Prostate gland (tissue), 2 donors: ENCODE data around the gene UST. TPM values are rescaled to one million over a fixed set of nuclear protein-coding genes. Genes with fewer than 3 reads are reported as not detected.

Experiments used
- DNase-seq: peaks from one replicate; pipeline ENCODE4 v3.0.0-alpha.2; 2019; ENCODE audit warnings: low spot score
- H3K27ac ChIP-seq, 2 donors: fragments of 200-600 bp; sonication (generic); 2 replicates each; pipeline ENCODE4 v1.5.1; 2017 to 2019
- H3K27me3 ChIP-seq: fragments of 200-600 bp; sonication (generic); replicated peaks from 2 replicates; pipeline ENCODE4 v1.5.1; 2019; ENCODE audit not compliant: insufficient read depth
- H3K36me3 ChIP-seq, 2 donors: fragments of 200-600 bp; sonication (generic); 1 replicate in 1 of 2; 2 replicates in 1 of 2; pipeline versions ENCODE4 v1.5.1 to v1.8.1; 2017 to 2019
- H3K4me1 ChIP-seq: fragments of 200-600 bp; sonication (generic); replicated peaks from 2 replicates; pipeline ENCODE4 v1.5.1; 2019
- H3K4me3 ChIP-seq, 2 donors: fragments of 200-600 bp; sonication (generic); 2 replicates each; pipeline ENCODE4 v1.5.1; 2017 to 2019
- H3K9me3 ChIP-seq: fragments of 200-600 bp; sonication (generic); 2 replicates; pipeline ENCODE4 v1.5.1; 2017
- POLR2A ChIP-seq: fragments of 450-650 bp; IDR thresholded peaks from one replicate; pipeline ENCODE4 v1.6.1; 2016; ENCODE audit warnings: antibody characterized with exemption, mild to moderate bottlenecking
- POLR2AphosphoS5 ChIP-seq: sonication (generic); formaldehyde crosslinking; IDR thresholded peaks from one replicate; pipeline ENCODE4 v1.6.1; 2017; ENCODE audit warnings: antibody characterized with exemption
- WGBS: methylation state at CpG from one replicate; pipeline ENCODE4 v1.1.5; 2018; 5-methylcytosine and 5-hydroxymethylcytosine counted together
- intact Hi-C: fragments of 100-400 bp; cut with DNase I; formaldehyde crosslinking; loops from one replicate; pipeline ENCODE4 v1.14.2; 2022
- total RNA-seq, 2 donors: library from RNA; depleted of rRNA; stranded (reverse); fragments of >200 nt; gene quantifications; one replicate each; pipeline ENCODE4 v1.1.0, GENCODE V29; 2016
- TF ChIP-seq, protein P1 (sequence below), 4 experiments: fragments of 200-600 bp in 2 of 4; fragments of 450-650 bp in 2 of 4; sonication (generic) in 2 of 4; IDR thresholded peaks; 1 replicate in 3 of 4; 2 replicates in 1 of 4; pipeline ENCODE4 v1.5.1; 2016 to 2019; ENCODE audit warnings: antibody characterized with exemption in 4 of 4, mild to moderate bottlenecking in 2 of 4, moderate library complexity in 2 of 4

The UST gene
- total RNA-seq, 2 donors from 2014 or later = 6.6 to 12.9 TPM

DNA sequence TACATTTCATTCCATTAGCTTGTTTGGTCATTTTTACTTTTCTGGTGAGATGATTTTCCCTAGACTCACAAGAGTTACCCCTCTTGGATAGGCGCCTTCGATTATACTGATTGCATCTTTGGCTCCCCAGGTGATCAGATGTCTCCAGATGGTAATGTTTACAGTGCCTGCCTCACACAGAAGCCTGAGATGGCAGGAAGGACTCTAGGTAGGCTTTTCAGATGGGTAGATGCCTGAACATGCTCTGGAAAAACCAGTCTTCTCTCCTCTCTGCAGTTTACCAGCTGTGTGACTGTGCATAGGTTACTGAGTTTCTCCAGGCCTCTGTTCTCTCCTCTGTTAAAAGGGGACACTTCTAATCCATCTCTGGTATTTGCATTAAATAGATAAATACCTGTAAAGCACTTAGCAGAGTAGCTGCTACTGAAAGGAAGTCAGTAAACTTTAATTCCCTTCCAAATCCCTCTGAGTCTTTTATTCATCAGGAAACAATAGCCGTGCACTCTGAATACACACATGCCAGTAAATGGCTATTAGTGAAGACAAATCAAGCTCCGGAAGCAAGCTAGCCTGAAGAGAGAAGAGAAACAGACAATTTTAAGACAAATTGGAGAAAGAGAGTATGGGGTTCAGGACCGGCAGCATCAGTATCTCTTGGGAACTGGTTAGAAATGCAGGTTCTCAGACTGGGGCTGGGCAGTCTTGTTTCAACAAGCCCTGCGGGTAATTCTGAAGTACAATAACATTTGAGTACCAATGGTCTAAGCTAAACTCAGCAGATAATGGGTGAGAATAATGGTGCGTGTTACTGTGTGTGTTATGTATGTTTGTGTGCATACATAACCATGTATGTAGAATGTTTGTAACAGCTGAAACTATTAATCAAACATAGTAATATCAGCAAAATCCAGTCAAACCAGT is 139.4 kb downstream of the UST start:
- intact Hi-C loops = no loop called here
- Histone ChIP-seq H3K27ac (peak overlapping the region; percentile 40), H3K27me3 (no peaks in the 10 kb centered on the region), H3K4me3 (no peak overlapping the region), H3K36me3 (no peaks in the 10 kb centered on the region), H3K9me3 (no peaks in the 10 kb centered on the region), H3K4me1 (peaks cover 6% of the 10 kb centered on the region)
- DNase-seq = peak; percentile 72
- WGBS = 32% methylated on average over 7 of the region's 7 CpGs
- TF ChIP-seq POLR2A = no peak
- TF ChIP-seq, protein P1, sequence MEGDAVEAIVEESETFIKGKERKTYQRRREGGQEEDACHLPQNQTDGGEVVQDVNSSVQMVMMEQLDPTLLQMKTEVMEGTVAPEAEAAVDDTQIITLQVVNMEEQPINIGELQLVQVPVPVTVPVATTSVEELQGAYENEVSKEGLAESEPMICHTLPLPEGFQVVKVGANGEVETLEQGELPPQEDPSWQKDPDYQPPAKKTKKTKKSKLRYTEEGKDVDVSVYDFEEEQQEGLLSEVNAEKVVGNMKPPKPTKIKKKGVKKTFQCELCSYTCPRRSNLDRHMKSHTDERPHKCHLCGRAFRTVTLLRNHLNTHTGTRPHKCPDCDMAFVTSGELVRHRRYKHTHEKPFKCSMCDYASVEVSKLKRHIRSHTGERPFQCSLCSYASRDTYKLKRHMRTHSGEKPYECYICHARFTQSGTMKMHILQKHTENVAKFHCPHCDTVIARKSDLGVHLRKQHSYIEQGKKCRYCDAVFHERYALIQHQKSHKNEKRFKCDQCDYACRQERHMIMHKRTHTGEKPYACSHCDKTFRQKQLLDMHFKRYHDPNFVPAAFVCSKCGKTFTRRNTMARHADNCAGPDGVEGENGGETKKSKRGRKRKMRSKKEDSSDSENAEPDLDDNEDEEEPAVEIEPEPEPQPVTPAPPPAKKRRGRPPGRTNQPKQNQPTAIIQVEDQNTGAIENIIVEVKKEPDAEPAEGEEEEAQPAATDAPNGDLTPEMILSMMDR (IDR thresholded peaks at IDR 0.05) = no peak
- TF ChIP-seq POLR2AphosphoS5 = peak; percentile 42

DNA sequence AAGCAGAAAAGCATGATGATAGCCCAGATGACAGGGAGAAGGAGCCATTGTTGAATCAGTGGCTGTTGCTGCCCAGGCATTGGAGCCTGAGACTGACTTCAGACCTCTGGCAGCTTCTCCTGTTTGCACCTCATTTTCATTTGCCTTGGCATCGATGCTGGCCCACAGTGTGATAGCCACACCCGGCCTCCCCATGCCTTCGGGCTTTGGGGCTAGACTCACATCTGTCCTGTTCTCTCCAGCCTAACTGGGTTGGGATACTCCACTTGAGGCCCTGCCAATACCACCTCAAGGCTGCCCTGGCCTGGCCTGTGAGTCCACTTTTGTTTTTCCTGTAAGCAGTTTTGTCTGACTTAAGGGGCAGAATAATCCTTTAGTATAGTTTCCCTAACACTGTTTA is 140.4 kb downstream of the UST start:
- Histone ChIP-seq H3K4me1 (peaks cover 6% of the 10 kb centered on the region), H3K27me3 (no peaks in the 10 kb centered on the region), H3K4me3 (no peak overlapping the region), H3K27ac (peak overlapping the region; percentile 40), H3K9me3 (no peaks in the 10 kb centered on the region), H3K36me3 (no peaks in the 10 kb centered on the region)
- DNase-seq = peak; percentile 48
- 33% methylated on average over 3 of the region's 3 CpGs for WGBS
- intact Hi-C loops = no loop called here
- no peak for TF ChIP-seq POLR2A
- no peak for TF ChIP-seq POLR2AphosphoS5
- TF ChIP-seq, protein P1 (IDR thresholded peaks at IDR 0.05) = no peak

DNA sequence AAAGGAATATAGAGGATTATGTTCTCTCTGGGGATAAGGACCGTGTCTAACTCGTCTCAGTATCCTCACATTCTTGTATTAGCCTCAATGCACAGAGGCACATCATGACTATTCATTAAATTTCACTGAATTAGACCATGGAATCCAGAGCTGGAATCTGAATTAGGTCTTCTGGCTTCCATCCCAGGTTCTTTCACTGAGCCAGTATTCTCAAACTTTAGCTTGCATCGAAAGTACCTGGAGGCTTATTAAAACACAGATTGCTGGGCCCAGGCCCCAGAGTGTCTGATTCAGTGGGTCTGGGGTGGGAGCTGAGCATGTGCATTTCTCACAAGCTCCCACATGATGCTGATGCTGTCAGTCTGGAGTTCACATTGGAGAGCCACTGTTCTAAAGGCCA is 142.0 kb downstream of the UST start:
- Histone ChIP-seq H3K9me3 (no peaks in the 10 kb centered on the region), H3K4me1 (peaks cover 6% of the 10 kb centered on the region)

DNA sequence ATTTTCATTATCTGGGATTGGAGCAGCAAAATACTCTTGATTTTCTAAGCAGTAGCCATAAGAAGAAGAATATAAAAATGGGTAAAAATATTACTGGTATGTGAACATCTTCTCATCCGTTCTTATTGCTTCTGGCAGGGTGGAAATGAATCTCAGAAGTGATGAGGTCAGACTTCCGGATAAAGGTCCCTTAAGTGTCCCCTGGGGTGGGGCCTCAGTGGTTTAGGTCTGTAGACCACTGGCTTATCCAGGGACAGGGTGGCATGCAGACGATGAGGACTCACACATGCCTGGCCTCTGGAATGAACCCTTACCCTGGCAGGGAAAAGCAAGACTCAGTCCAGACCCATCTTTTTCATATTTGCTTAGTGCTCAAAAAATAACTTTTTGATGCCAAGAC is 143.3 kb downstream of the UST start:
- intact Hi-C loops = no loop called here
- no peak for DNase-seq
- 54% methylated on average over 3 of the region's 3 CpGs for WGBS
- no peak for TF ChIP-seq POLR2A
- no peak for TF ChIP-seq POLR2AphosphoS5
- TF ChIP-seq, protein P1 (IDR thresholded peaks at IDR 0.05) = no peak
- no peak overlapping the region for H3K27ac ChIP-seq
- peaks cover 6% of the 10 kb centered on the region for H3K4me1 ChIP-seq
- no peaks in the 10 kb centered on the region for H3K9me3 ChIP-seq
- no peaks in the 10 kb centered on the region for H3K36me3 ChIP-seq
- H3K4me3 ChIP-seq = no peak overlapping the region
- H3K27me3 ChIP-seq = no peaks in the 10 kb centered on the region

More for the DNA sequence above, 142.0 kb downstream of the UST start:
- no peaks in the 10 kb centered on the region for H3K27me3 ChIP-seq
- H3K27ac ChIP-seq = peak overlapping the region; percentile 2 to 36
- DNase-seq = no peak
- intact Hi-C loops = no loop called here
- no peak overlapping the region for H3K4me3 ChIP-seq
- H3K36me3 ChIP-seq = no peaks in the 10 kb centered on the region
- WGBS = 35% methylated on average over 3 of the region's 3 CpGs
- no peak for TF ChIP-seq POLR2A
- TF ChIP-seq, protein P1 (IDR thresholded peaks at IDR 0.05) = no peak
- no peak for TF ChIP-seq POLR2AphosphoS5
